Stimulated activated naive CD4-positive, alpha-beta T cell treated with Interleukin-2 at 50 U/mL for 16 hours (primary cell): ENCODE data around the gene FAM161A.
"Not testable (repeated sequence)": the region's sequence is repeated elsewhere in the genome, so short reads cannot be mapped to it uniquely, and the experiment has no call there.

Experiments
- DNase-seq: peaks from one replicate; lab custom pipeline; 2025; lab: John Stamatoyannopoulos, UW

FAM161A gene

GRCh38 chr2:61845320-61845719, 8.5 kb downstream of the FAM161A start:
- no peak for DNase-seq

GRCh38 chr2:61841286-61841685, 12.6 kb downstream of the FAM161A start:
- DNase-seq = no peak

- no peak for DNase-seq
Observed at GRCh38 chr2:61834893-61835292, 19.0 kb downstream of the FAM161A start.

DNA sequence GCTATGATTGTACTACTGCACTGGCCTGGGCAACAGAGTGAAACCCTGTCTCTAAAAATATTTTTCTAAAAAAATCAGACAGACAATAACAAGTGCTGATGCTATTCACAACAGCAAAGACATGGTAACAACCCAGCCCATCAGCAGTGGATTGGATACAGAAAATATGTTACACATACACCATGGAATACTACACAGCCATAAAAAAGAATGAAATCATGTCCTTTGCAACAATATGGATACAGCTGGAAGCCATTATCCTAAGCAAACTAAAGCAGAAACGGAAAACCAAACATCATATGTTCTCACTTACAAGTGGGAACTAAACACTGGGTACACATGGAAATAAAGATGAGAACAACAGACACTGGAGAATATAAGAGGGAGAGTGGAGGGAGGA, 19.9 kb downstream of the FAM161A start:
- DNase-seq = no peak

GRCh38 chr2:61832183-61832841, 21.5 kb downstream of the FAM161A start:
- DNase-seq = no peak

- DNase-seq = no peak
Observed at GRCh38 chr2:61822255-61822654, 31.6 kb downstream of the FAM161A start.

- DNase-seq = no peak
Observed at GRCh38 chr2:61816480-61817355, 37.1 kb downstream of the FAM161A start.

GRCh38 chr2:61814539-61815160, 39.2 kb downstream of the FAM161A start:
- no peak for DNase-seq

GRCh38 chr2:61813314-61813713, 40.5 kb downstream of the FAM161A start:
- DNase-seq = not testable (repeated sequence)

DNA sequence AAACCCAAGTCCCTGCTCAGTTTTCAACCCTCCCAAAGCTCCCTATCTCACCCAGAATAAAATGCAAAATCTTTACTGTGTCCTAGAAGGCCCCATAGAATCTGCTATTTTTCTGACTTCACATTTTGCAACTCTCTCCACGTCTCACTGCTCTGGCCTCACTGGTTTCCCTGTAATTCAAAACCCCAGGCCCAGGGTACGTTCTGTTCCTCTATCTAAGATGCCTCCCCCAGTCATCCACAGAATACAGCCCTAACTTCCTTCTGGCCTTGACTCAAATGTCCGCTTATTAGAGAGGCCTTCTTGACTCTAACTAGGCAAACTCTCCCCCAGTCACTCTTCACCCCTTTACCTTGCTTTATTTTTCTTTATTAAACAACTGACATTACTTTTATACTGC, 42.0 kb downstream of the FAM161A start:
- DNase-seq = no peak

- DNase-seq = not testable (repeated sequence)
Observed at GRCh38 chr2:61810203-61810602, 43.7 kb downstream of the FAM161A start.

GRCh38 chr2:61808693-61809092, 45.2 kb downstream of the FAM161A start:
- DNase-seq = not testable (repeated sequence)

GRCh38 chr2:61807036-61807757, 46.7 kb downstream of the FAM161A start:
- DNase-seq = no peak

DNA sequence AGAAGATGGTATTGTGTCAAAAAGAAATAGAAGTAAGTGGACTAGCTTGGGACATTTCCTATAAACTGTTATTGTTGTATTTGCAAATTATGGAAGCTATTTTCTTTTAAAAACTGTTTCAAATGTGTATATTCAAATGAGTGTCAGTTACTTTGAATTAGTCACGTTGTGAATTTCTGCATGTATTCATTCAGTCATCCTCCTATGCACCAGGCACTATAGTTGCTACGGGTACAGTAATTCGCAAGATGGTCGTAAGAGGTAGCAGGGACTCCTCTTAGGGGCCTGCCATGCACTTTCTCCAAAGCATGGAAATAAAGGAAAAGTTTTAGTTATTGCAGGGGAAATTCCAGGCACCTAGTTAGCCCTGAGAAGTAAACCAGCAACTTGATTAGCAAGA, 51.3 kb downstream of the FAM161A start:
- no peak for DNase-seq

GRCh38 chr2:61799099-61799498, 54.8 kb downstream of the FAM161A start:
- no peak for DNase-seq

- not testable (repeated sequence) for DNase-seq
Observed at GRCh38 chr2:61797446-61797845, 56.4 kb downstream of the FAM161A start.

GRCh38 chr2:61795408-61795807, 58.5 kb downstream of the FAM161A start:
- no peak for DNase-seq

GRCh38 chr2:61793389-61793836, 60.4 kb downstream of the FAM161A start:
- DNase-seq = peak; percentile 75

GRCh38 chr2:61792355-61792890, 61.4 kb downstream of the FAM161A start:
- no peak for DNase-seq

DNA sequence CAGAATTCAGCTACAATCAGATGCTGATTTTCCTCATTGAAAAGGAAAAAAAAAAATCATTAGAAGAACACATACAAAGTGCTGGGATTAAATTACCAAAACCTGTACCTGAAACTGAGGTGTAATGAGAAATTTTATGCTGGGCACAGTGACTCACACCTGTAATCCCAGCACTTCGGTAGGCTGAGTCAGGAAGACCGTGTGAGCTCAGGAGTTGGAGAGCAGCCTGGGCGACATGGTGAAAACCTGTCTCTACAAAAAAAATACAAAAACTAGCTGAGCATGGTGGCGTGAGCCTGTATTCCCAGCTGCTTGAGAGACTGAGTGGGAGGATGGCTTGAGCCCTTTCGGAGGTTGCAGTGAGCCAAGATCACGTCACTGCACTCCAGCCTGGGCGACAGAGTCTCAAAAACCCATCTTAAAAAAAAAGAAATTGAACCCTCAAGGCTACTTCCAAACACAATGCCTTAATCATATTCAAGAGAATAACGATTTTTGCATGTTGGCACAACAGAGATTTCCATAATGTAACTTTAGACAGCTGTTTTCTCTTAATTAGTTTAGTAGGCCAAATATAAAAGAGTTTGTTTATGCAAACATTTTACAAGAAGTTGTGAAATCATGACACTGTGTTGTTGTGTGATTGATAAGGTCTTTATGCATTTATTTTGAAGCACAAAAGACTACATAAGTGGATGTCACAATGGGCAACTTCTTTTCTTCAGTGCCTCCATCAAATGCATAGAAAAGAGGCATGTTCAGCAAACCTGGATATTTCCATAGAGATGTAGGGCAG, 63.9 kb downstream of the FAM161A start:
- no peak for DNase-seq

GRCh38 chr2:61787941-61788563, 65.8 kb downstream of the FAM161A start:
- no peak for DNase-seq
